Osteoblast (primary cell): ENCODE results near the gene JCAD. TPM values are rescaled to one million over a fixed set of nuclear protein-coding genes. Genes with fewer than 3 reads are reported as not detected.

Experiments used
- DNase-seq: peaks from one replicate; pipeline ENCODE4 v3.0.0; 2011; ENCODE audit warnings: low spot score, mixed read lengths; ENCODE audit not compliant: insufficient read length; ENCODE audit errors: missing footprints
- H2AFZ ChIP-seq: 2 replicates; pipeline ENCODE4 v1.6.0; 2011; ENCODE audit warnings: mild to moderate bottlenecking, low read length
- H3K27ac ChIP-seq: 2 replicates; pipeline ENCODE4 v1.5.1; 2011; ENCODE audit warnings: mild to moderate bottlenecking, low read depth, low read length, moderate library complexity
- H3K27me3 ChIP-seq: 2 replicates; pipeline ENCODE4 v1.6.0; 2012; ENCODE audit warnings: mild to moderate bottlenecking, control low read depth, inconsistent platforms, low read length, moderate library complexity; ENCODE audit not compliant: insufficient read depth
- H3K36me3 ChIP-seq: 2 replicates; pipeline ENCODE4 v1.5.1; 2011; ENCODE audit warnings: mild to moderate bottlenecking, low read length, control low read depth, moderate library complexity; ENCODE audit not compliant: insufficient read depth
- H3K4me1 ChIP-seq: 2 replicates; pipeline ENCODE4 v1.5.1; 2011; ENCODE audit warnings: mild to moderate bottlenecking, low read length, control low read depth, moderate library complexity; ENCODE audit not compliant: insufficient read depth
- H3K4me2 ChIP-seq: 2 replicates; pipeline ENCODE4 v1.6.0; 2011; ENCODE audit warnings: mild to moderate bottlenecking, low read length; ENCODE audit not compliant: insufficient read depth
- H3K4me3 ChIP-seq: fragments of 200-600 bp; sonication (generic); 3 replicates; pipeline ENCODE4 v1.5.1; 2012; ENCODE audit warnings: mild to moderate bottlenecking, low read length, inconsistent platforms; ENCODE audit not compliant: insufficient read depth
- H3K79me2 ChIP-seq: 2 replicates; pipeline ENCODE4 v1.6.0; 2012; ENCODE audit warnings: mild to moderate bottlenecking, low read length, control low read depth, inconsistent platforms; ENCODE audit not compliant: insufficient read depth
- H3K9me3 ChIP-seq: 2 replicates; pipeline ENCODE4 v1.5.1; 2011; ENCODE audit warnings: low read depth, low read length, control low read depth
- H4K20me1 ChIP-seq: 2 replicates; pipeline ENCODE4 v1.6.0; 2012; ENCODE audit warnings: mild to moderate bottlenecking, low read length, control low read depth; ENCODE audit not compliant: insufficient read depth
- CTCF ChIP-seq: IDR thresholded peaks from 2 replicates; pipeline ENCODE4 v1.5.1; 2011; ENCODE audit warnings: mild to moderate bottlenecking, low read depth, low read length, moderate library complexity; ENCODE audit errors: extremely low read depth
- total RNA-seq: library from RNA; depleted of rRNA; stranded (reverse); fragments of >200 nt; gene quantifications from 2 replicates; pipeline ENCODE4 v1.2.3, GENCODE V29; 2012

The JCAD gene
- total RNA-seq, 1 donor, result 47.0 TPM

- DNase-seq, result no peak
- Histone ChIP-seq H3K79me2 (no peaks in the 10 kb centered on the region), H3K4me3 (no peak overlapping the region), H3K9me3 (no peaks in the 10 kb centered on the region), H4K20me1 (no peaks in the 10 kb centered on the region), H2AFZ (no peak overlapping the region), H3K4me1 (peaks cover 3% of the 10 kb centered on the region), H3K36me3 (no peaks in the 10 kb centered on the region), H3K27ac (no peak overlapping the region), H3K4me2 (no peak overlapping the region), H3K27me3 (peaks cover 12% of the 10 kb centered on the region)
- no peak for TF ChIP-seq CTCF
Measured at GRCh38 chr10:29977171-29977570, 82.2 kb downstream of the JCAD start.

- Histone ChIP-seq H3K4me1 (peaks cover 3% of the 10 kb centered on the region), H2AFZ (no peak overlapping the region), H3K36me3 (no peaks in the 10 kb centered on the region), H3K4me3 (no peak overlapping the region), H3K9me3 (no peaks in the 10 kb centered on the region), H3K79me2 (no peaks in the 10 kb centered on the region), H3K27ac (no peak overlapping the region), H3K4me2 (no peak overlapping the region), H4K20me1 (no peaks in the 10 kb centered on the region), H3K27me3 (peaks cover 12% of the 10 kb centered on the region)
- DNase-seq, result no peak
- no peak for TF ChIP-seq CTCF
Measured at GRCh38 chr10:29976134-29976533, 83.3 kb downstream of the JCAD start.

- H3K4me3 ChIP-seq, result no peak overlapping the region
- no peak overlapping the region for H3K27ac ChIP-seq
- H3K9me3 ChIP-seq, result no peaks in the 10 kb centered on the region
- H3K4me1 ChIP-seq, result peaks cover 3% of the 10 kb centered on the region
- no peak overlapping the region for H3K4me2 ChIP-seq
- H2AFZ ChIP-seq, result no peak overlapping the region
- H3K36me3 ChIP-seq, result no peaks in the 10 kb centered on the region
- H3K79me2 ChIP-seq, result no peaks in the 10 kb centered on the region
- no peak for DNase-seq
- H3K27me3 ChIP-seq, result peaks cover 12% of the 10 kb centered on the region
- no peak for TF ChIP-seq CTCF
- H4K20me1 ChIP-seq, result no peaks in the 10 kb centered on the region
Measured at GRCh38 chr10:29974773-29975172, 84.6 kb downstream of the JCAD start.

GRCh38 chr10:29973921-29974320 lies 85.5 kb downstream of the JCAD start:
- Histone ChIP-seq H3K9me3 (no peaks in the 10 kb centered on the region), H3K4me3 (no peak overlapping the region), H4K20me1 (no peaks in the 10 kb centered on the region), H2AFZ (no peak overlapping the region), H3K4me1 (peaks cover under 1% of the 10 kb centered on the region), H3K27ac (no peak overlapping the region), H3K4me2 (no peak overlapping the region), H3K27me3 (peaks cover 12% of the 10 kb centered on the region), H3K79me2 (no peaks in the 10 kb centered on the region), H3K36me3 (no peaks in the 10 kb centered on the region)
- no peak for DNase-seq
- TF ChIP-seq CTCF, result no peak
